NOMO-1 treated with dmso at 0.1 percent for 144 hours (cell line): ENCODE data around the gene KRTAP19-1.

Experiments used
- DNase-seq: peaks from one replicate; lab custom pipeline; 2025; ENCODE audit not compliant: unreplicated experiment; lab: John Stamatoyannopoulos, UW

Gene KRTAP19-1

GRCh38 chr21:30430170-30430655 is 50.0 kb downstream of the KRTAP19-1 start, which contains the start of gene KRTAP13-4:
Gene KRTAP13-4 (plus strand): TSS chr21:30430220. CDS start chr21:30430276, 56 bp downstream.
- DNase-seq = no peak
